ENCODE results near the gene TRPM2. TPM values are rescaled to one million over a fixed set of nuclear protein-coding genes. Genes with fewer than 3 reads are reported as not detected.

TRPM2 gene
- total RNA-seq, 4 donors from 2014 or later: 2.9 to 7.0 (median 6.1) TPM

- TF ChIP-seq, protein P1, sequence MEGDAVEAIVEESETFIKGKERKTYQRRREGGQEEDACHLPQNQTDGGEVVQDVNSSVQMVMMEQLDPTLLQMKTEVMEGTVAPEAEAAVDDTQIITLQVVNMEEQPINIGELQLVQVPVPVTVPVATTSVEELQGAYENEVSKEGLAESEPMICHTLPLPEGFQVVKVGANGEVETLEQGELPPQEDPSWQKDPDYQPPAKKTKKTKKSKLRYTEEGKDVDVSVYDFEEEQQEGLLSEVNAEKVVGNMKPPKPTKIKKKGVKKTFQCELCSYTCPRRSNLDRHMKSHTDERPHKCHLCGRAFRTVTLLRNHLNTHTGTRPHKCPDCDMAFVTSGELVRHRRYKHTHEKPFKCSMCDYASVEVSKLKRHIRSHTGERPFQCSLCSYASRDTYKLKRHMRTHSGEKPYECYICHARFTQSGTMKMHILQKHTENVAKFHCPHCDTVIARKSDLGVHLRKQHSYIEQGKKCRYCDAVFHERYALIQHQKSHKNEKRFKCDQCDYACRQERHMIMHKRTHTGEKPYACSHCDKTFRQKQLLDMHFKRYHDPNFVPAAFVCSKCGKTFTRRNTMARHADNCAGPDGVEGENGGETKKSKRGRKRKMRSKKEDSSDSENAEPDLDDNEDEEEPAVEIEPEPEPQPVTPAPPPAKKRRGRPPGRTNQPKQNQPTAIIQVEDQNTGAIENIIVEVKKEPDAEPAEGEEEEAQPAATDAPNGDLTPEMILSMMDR (IDR thresholded peaks at IDR 0.05; ENCODE audit: low read depth): no peak
Observed at GRCh38 chr21:44352253-44352860, 1.1 kb upstream of the TRPM2 start.

GRCh38 chr21:44354001-44354405 lies 582 bp downstream of the TRPM2 start:
- TF ChIP-seq, protein P1 (IDR thresholded peaks at IDR 0.05; ENCODE audit: low read depth): no peak

- TF ChIP-seq, protein P1 (IDR thresholded peaks at IDR 0.05; ENCODE audit: low read depth): no peak
Observed at GRCh38 chr21:44354775-44355771, 1.7 kb downstream of the TRPM2 start.

GRCh38 chr21:44356160-44356559 lies 2.7 kb downstream of the TRPM2 start:
- TF ChIP-seq, protein P1 (IDR thresholded peaks at IDR 0.05; ENCODE audit: low read depth): no peak

DNA sequence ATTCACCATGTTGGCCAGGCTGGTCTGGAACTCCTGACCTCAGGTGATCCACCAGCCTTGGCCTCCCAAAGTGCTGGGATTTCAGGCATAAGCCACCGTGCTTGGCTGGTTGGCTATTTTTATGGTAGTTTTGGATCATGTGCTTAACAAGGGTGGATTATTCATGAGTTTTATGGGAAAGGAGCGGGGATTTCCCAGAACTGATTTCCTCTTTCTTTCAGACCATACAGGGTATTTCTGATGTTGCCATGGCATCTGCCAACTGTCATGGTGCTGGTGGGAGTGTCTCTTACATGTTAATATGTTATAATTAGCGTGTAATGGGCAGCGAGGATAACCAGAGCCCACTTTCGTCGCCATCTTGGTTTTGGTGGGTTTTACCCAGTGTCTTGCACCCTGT lies 3.2 kb downstream of the TRPM2 start:
- TF ChIP-seq, protein P1 (IDR thresholded peaks at IDR 0.05; ENCODE audit: low read depth): no peak

- TF ChIP-seq, protein P1 (IDR thresholded peaks at IDR 0.05; ENCODE audit: low read depth): no peak
Observed at GRCh38 chr21:44357064-44357837, 3.8 kb downstream of the TRPM2 start.

Data from subcutaneous adipose tissue (tissue), 4 donors.